Skeletal muscle satellite cell (primary cell): ENCODE data around the gene ZNF425.
"Not testable (repeated sequence)": the region's sequence is repeated elsewhere in the genome, so short reads cannot be mapped to it uniquely, and the experiment has no call there.

ENCODE experiments used
- H3K27me3 ChIP-seq: 2 replicates; pipeline ENCODE4 v1.7.0; 2013; ENCODE audit warnings: low read length; ENCODE audit not compliant: control insufficient read depth, insufficient read depth
- H3K36me3 ChIP-seq: 2 replicates; pipeline ENCODE4 v1.7.0; 2013; ENCODE audit warnings: mild to moderate bottlenecking, control low read depth, low read length; ENCODE audit not compliant: insufficient read depth
- H3K4me1 ChIP-seq: 2 replicates; pipeline ENCODE4 v1.7.0; 2013; ENCODE audit warnings: low read length; ENCODE audit not compliant: control insufficient read depth, insufficient read depth
- H3K4me2 ChIP-seq: 2 replicates; pipeline ENCODE4 v1.7.0; 2013; ENCODE audit warnings: mild to moderate bottlenecking, low read length
- H3K4me3 ChIP-seq: 2 replicates; pipeline ENCODE4 v1.7.0; 2013; ENCODE audit warnings: low read length
- H3K9ac ChIP-seq: 2 replicates; pipeline ENCODE4 v1.7.0; 2013; ENCODE audit warnings: mild to moderate bottlenecking, low read depth, low read length, moderate library complexity
- H3K9me3 ChIP-seq: replicated peaks from 2 replicates; pipeline ENCODE4 v1.7.0; 2013; ENCODE audit warnings: mild to moderate bottlenecking, control low read depth, low read length

The ZNF425 gene

GRCh38 chr7:149126662-149127266 is 640 bp upstream of the ZNF425 start:
- Histone ChIP-seq H3K9ac (peak overlapping the region; percentile 99), H3K4me1 (peaks cover 4% of the 10 kb centered on the region), H3K4me3 (peak overlapping the region; percentile 93), H3K9me3 (peaks cover 6% of the 10 kb centered on the region), H3K27me3 (no peaks in the 10 kb centered on the region), H3K4me2 (peak overlapping the region; percentile 98), H3K36me3 (peaks cover 14% of the 10 kb centered on the region)

GRCh38 chr7:149125189-149125862 is 798 bp downstream of the ZNF425 start:
- peak overlapping the region; percentile 93 for H3K4me3 ChIP-seq
- H3K4me1 ChIP-seq, result peaks cover 4% of the 10 kb centered on the region
- H3K27me3 ChIP-seq, result no peaks in the 10 kb centered on the region
- peak overlapping the region; percentile 98 for H3K4me2 ChIP-seq
- H3K36me3 ChIP-seq, result peaks cover 3% of the 10 kb centered on the region
- peak overlapping the region; percentile 99 for H3K9ac ChIP-seq
- no peaks in the 10 kb centered on the region for H3K9me3 ChIP-seq

GRCh38 chr7:149109969-149110368 is 16.2 kb downstream of the ZNF425 start:
- Histone ChIP-seq H3K9me3 (no peaks in the 10 kb centered on the region), H3K4me2 (no peak overlapping the region), H3K36me3 (peaks cover 3% of the 10 kb centered on the region), H3K9ac (no peak overlapping the region), H3K4me3 (no peak overlapping the region), H3K27me3 (no peaks in the 10 kb centered on the region), H3K4me1 (no peaks in the 10 kb centered on the region)

- Histone ChIP-seq H3K9me3 (no peaks in the 10 kb centered on the region), H3K9ac (no peak overlapping the region), H3K4me2 (no peak overlapping the region), H3K27me3 (no peaks in the 10 kb centered on the region), H3K36me3 (peaks cover 8% of the 10 kb centered on the region), H3K4me1 (no peaks in the 10 kb centered on the region), H3K4me3 (no peak overlapping the region)
These were observed 21.4 kb downstream of the ZNF425 start for GRCh38 chr7:149104749-149105148.

GRCh38 chr7:149104214-149104613 is 21.9 kb downstream of the ZNF425 start:
- Histone ChIP-seq H3K36me3 (peaks cover 8% of the 10 kb centered on the region), H3K4me2 (no peak overlapping the region), H3K4me3 (no peak overlapping the region), H3K27me3 (no peaks in the 10 kb centered on the region), H3K9me3 (no peaks in the 10 kb centered on the region), H3K4me1 (no peaks in the 10 kb centered on the region), H3K9ac (no peak overlapping the region)

- Histone ChIP-seq H3K4me1 (no peaks in the 10 kb centered on the region), H3K27me3 (no peaks in the 10 kb centered on the region), H3K36me3 (peaks cover 8% of the 10 kb centered on the region), H3K9me3 (no peaks in the 10 kb centered on the region), H3K4me2 (no peak overlapping the region), H3K9ac (no peak overlapping the region), H3K4me3 (no peak overlapping the region)
These were observed 22.7 kb downstream of the ZNF425 start for GRCh38 chr7:149103424-149103823.

GRCh38 chr7:149102666-149103065 is 23.5 kb downstream of the ZNF425 start:
- no peaks in the 10 kb centered on the region for H3K4me1 ChIP-seq
- H3K9me3 ChIP-seq, result no peaks in the 10 kb centered on the region

GRCh38 chr7:149100821-149101220 is 25.3 kb downstream of the ZNF425 start:
- Histone ChIP-seq H3K4me2 (no peak overlapping the region), H3K9ac (no peak overlapping the region), H3K27me3 (no peaks in the 10 kb centered on the region), H3K4me1 (no peaks in the 10 kb centered on the region), H3K36me3 (peaks cover 8% of the 10 kb centered on the region), H3K4me3 (no peak overlapping the region), H3K9me3 (no peaks in the 10 kb centered on the region)

More at GRCh38 chr7:149102666-149103065, 23.5 kb downstream of the ZNF425 start:
- no peaks in the 10 kb centered on the region for H3K27me3 ChIP-seq
- H3K9ac ChIP-seq, result no peak overlapping the region
- no peak overlapping the region for H3K4me3 ChIP-seq
- H3K4me2 ChIP-seq, result no peak overlapping the region
- H3K36me3 ChIP-seq, result peaks cover 8% of the 10 kb centered on the region

GRCh38 chr7:149099058-149099457 is 27.1 kb downstream of the ZNF425 start:
- Histone ChIP-seq H3K4me3 (no peak overlapping the region), H3K9me3 (no peaks in the 10 kb centered on the region), H3K4me2 (no peak overlapping the region), H3K27me3 (no peaks in the 10 kb centered on the region), H3K9ac (no peak overlapping the region), H3K36me3 (no peaks in the 10 kb centered on the region), H3K4me1 (no peaks in the 10 kb centered on the region)

- no peak overlapping the region for H3K9ac ChIP-seq
- no peaks in the 10 kb centered on the region for H3K9me3 ChIP-seq
- no peaks in the 10 kb centered on the region for H3K27me3 ChIP-seq
- no peaks in the 10 kb centered on the region for H3K36me3 ChIP-seq
- H3K4me2 ChIP-seq, result no peak overlapping the region
- H3K4me1 ChIP-seq, result no peaks in the 10 kb centered on the region
- no peak overlapping the region for H3K4me3 ChIP-seq
These were observed 29.0 kb downstream of the ZNF425 start for GRCh38 chr7:149097088-149097487.

- Histone ChIP-seq H3K27me3 (no peaks in the 10 kb centered on the region), H3K9ac (no peak overlapping the region), H3K4me2 (no peak overlapping the region), H3K9me3 (no peaks in the 10 kb centered on the region), H3K4me1 (peaks cover 4% of the 10 kb centered on the region), H3K4me3 (no peak overlapping the region), H3K36me3 (no peaks in the 10 kb centered on the region)
These were observed 32.9 kb downstream of the ZNF425 start for GRCh38 chr7:149093228-149093627.

- not testable (repeated sequence) for H3K4me1 ChIP-seq, H3K9ac ChIP-seq, H3K27me3 ChIP-seq, H3K4me2 ChIP-seq, H3K9me3 ChIP-seq, H3K36me3 ChIP-seq, H3K4me3 ChIP-seq
These were observed 33.9 kb downstream of the ZNF425 start for GRCh38 chr7:149092244-149092643.
